Uterus (tissue), 2 donors: Measurements from ENCODE around the gene PCED1A.

Experiments used
- CTCF ChIP-seq, 4 experiments: fragments of 200-600 bp in 2 of 4; fragments of 450-650 bp in 2 of 4; sonication (generic) in 2 of 4; IDR thresholded peaks; one replicate each; pipeline ENCODE4 v1.5.1; 2016 to 2019; ENCODE audit warnings: antibody characterized with exemption in 4 of 4, mild to moderate bottlenecking in 2 of 4, moderate library complexity in 1 of 4
- POLR2A ChIP-seq, 2 donors: fragments of 450-650 bp; IDR thresholded peaks; one replicate each; pipeline ENCODE4 v1.6.1; 2016; ENCODE audit warnings: antibody characterized with exemption in 2 of 2, mild to moderate bottlenecking in 1 of 2, moderate library complexity in 1 of 2

GRCh38 chr20:2865630-2866029 is 25.2 kb upstream of the PCED1A start:
- no peak for TF ChIP-seq CTCF (IDR thresholded peaks at IDR 0.05)
- no peak for TF ChIP-seq POLR2A (IDR thresholded peaks at IDR 0.05)
